SK-N-SH (cell line): ENCODE data around the gene PLIN1. TPM values are rescaled to one million over a fixed set of nuclear protein-coding genes. Genes with fewer than 3 reads are reported as not detected.

Experiments
- CTCF ChIA-PET: fragments of 300-600, 350-600 bp; formaldehyde crosslinking; extraction: SDS; loops from one replicate; lab custom pipeline; 2021; lab: Yijun Ruan, JAX
- POLR2A ChIA-PET: fragments of 350-600 bp; sonication (Branson Sonifier 250); formaldehyde crosslinking; extraction: SDS; loops from one replicate; lab custom pipeline; 2020; ENCODE audit warnings: antibody characterized with exemption, inconsistent platforms; lab: Yijun Ruan, JAX
- DNase-seq: peaks from one replicate; pipeline ENCODE4 v3.0.0; 2012
- H2AFZ ChIP-seq: fragments of 200-600 bp; sonication (generic); 2 replicates; pipeline ENCODE4 v1.8.1; 2016; ENCODE audit warnings: antibody characterized with exemption, mild to moderate bottlenecking, low read depth
- H3F3A ChIP-seq: fragments of 200-600 bp; sonication (generic); replicated peaks from 2 replicates; pipeline ENCODE3; 2016; ENCODE audit warnings: antibody characterized with exemption, mild to moderate bottlenecking; ENCODE audit not compliant: insufficient read depth
- H3K27ac ChIP-seq, 2 experiments: fragments of 200-500 bp in 1 of 2; fragments of 200-600 bp in 1 of 2; sonication (Bioruptor generic) in 1 of 2; sonication (generic), shearing (Covaris generic) in 1 of 2; 2 replicates each; pipeline versions ENCODE4 v1.5.1 to v1.6.1; 2014 to 2016; ENCODE audit warnings: low read depth in 2 of 2, inconsistent platforms in 1 of 2, low read length in 1 of 2, mild to moderate bottlenecking in 1 of 2, mixed read lengths in 1 of 2
- H3K27me3 ChIP-seq: fragments of 200-600 bp; sonication (generic), shearing (Covaris generic); 2 replicates; pipeline ENCODE4 v1.6.1; 2016; ENCODE audit warnings: mixed run types; ENCODE audit not compliant: insufficient read depth
- H3K36me3 ChIP-seq, 2 experiments: fragments of 200-500 bp in 1 of 2; fragments of 200-600 bp in 1 of 2; sonication (Bioruptor generic) in 1 of 2; sonication (generic) in 1 of 2; replicated peaks in 1 of 2; 2 replicates each; pipeline versions ENCODE3 to v1.5.1; 2014 to 2016; ENCODE audit warnings: low read length in 1 of 2, mild to moderate bottlenecking in 1 of 2; ENCODE audit not compliant: insufficient read depth in 2 of 2, control insufficient read depth in 1 of 2
- H3K4me1 ChIP-seq, 2 experiments: fragments of 200-500 bp in 1 of 2; fragments of 200-600 bp in 1 of 2; sonication (Bioruptor generic) in 1 of 2; sonication (generic), shearing (Covaris generic) in 1 of 2; 2 replicates each; pipeline versions ENCODE4 v1.5.1 to v1.6.1; 2014 to 2016; ENCODE audit warnings: low read depth in 1 of 2, low read length in 1 of 2, mixed run types in 1 of 2; ENCODE audit not compliant: insufficient read depth in 2 of 2, control insufficient read depth in 1 of 2
- H3K4me2 ChIP-seq: fragments of 200-600 bp; sonication (generic), shearing (Covaris generic); 2 replicates; pipeline ENCODE4 v1.6.1; 2017; ENCODE audit warnings: mixed run types
- H3K4me3 ChIP-seq, 2 experiments: fragments of 200-500 bp in 1 of 2; fragments of 200-600 bp in 1 of 2; sonication (Bioruptor generic) in 1 of 2; sonication (generic), shearing (Covaris generic) in 1 of 2; 2 replicates each; pipeline versions ENCODE4 v1.5.1 to v1.8.1; 2014 to 2016; ENCODE audit warnings: low read depth in 2 of 2, inconsistent platforms in 1 of 2, low read length in 1 of 2, mild to moderate bottlenecking in 1 of 2, mixed read lengths in 1 of 2, moderate library complexity in 1 of 2
- H3K79me2 ChIP-seq: fragments of 200-600 bp; sonication (generic); 2 replicates; pipeline ENCODE4 v1.8.1; 2017; ENCODE audit warnings: mild to moderate bottlenecking; ENCODE audit not compliant: insufficient read depth
- H3K9ac ChIP-seq: fragments of 200-600 bp; sonication (generic); 2 replicates; pipeline ENCODE4 v1.6.1; 2017; ENCODE audit warnings: mixed run types
- H3K9me2 ChIP-seq: fragments of 200-600 bp; sonication (generic); 2 replicates; pipeline ENCODE4 v1.6.1; 2017; ENCODE audit warnings: mixed run types
- H3K9me3 ChIP-seq: fragments of 200-600 bp; sonication (generic); 2 replicates; pipeline ENCODE4 v1.6.1; 2017; ENCODE audit warnings: mixed run types, mild to moderate bottlenecking, moderate library complexity
- H4K20me1 ChIP-seq: fragments of 200-600 bp; sonication (generic); 2 replicates; pipeline ENCODE4 v1.6.1; 2017; ENCODE audit warnings: mild to moderate bottlenecking, mixed run types; ENCODE audit not compliant: insufficient read depth
- CHD2 ChIP-seq: fragments of 150-350 bp; IDR thresholded peaks from 2 replicates; pipeline ENCODE4 v1.6.1; 2018; ENCODE audit warnings: low read length; ENCODE audit not compliant: partially characterized antibody
- CTCF ChIP-seq: fragments of 200-600 bp; sonication (generic); IDR thresholded peaks from 2 replicates; pipeline ENCODE4 v1.6.1; 2017; ENCODE audit warnings: antibody characterized with exemption, mild to moderate bottlenecking, moderate library complexity
- EP300 ChIP-seq, 2 experiments: IDR thresholded peaks; 2 replicates each; pipeline versions ENCODE4 v1.4.0 to v1.6.1; 2012; ENCODE audit warnings: borderline replicate concordance in 1 of 2, low read depth in 1 of 2, low read length in 1 of 2
- EZH2phosphoT487 ChIP-seq: fragments of 200-600 bp; sonication (generic); IDR thresholded peaks from 2 replicates; pipeline ENCODE4 v1.6.1; 2017; ENCODE audit warnings: low read depth, mixed run types, mild to moderate bottlenecking, antibody characterized with exemption, moderate library complexity, borderline replicate concordance
- FOSL2 ChIP-seq: IDR thresholded peaks from 2 replicates; pipeline ENCODE4 v1.4.0; 2012; ENCODE audit warnings: low read depth, mild to moderate bottlenecking, moderate library complexity, borderline replicate concordance
- FOXM1 ChIP-seq: IDR thresholded peaks from 2 replicates; pipeline ENCODE4 v1.4.0; 2012; ENCODE audit warnings: low read depth, mild to moderate bottlenecking
- GABPA ChIP-seq: IDR thresholded peaks from 2 replicates; pipeline ENCODE4 v1.4.0; 2012; ENCODE audit warnings: low read depth, mild to moderate bottlenecking
- GATA2 ChIP-seq: sonication (generic); formaldehyde crosslinking; IDR thresholded peaks from 2 replicates; pipeline ENCODE4 v1.5.0; 2020; ENCODE audit warnings: mild to moderate bottlenecking, missing genetic modification reagents
- IRF3 ChIP-seq: fragments of 150-350 bp; IDR thresholded peaks from 2 replicates; pipeline ENCODE4 v1.6.1; 2016; ENCODE audit warnings: mild to moderate bottlenecking, low read depth, low read length
- MAX ChIP-seq: IDR thresholded peaks from 2 replicates; pipeline ENCODE4 v1.4.0; 2012; ENCODE audit warnings: low read depth
- MXI1 ChIP-seq: IDR thresholded peaks from 2 replicates; pipeline ENCODE4 v1.6.1; 2012; ENCODE audit warnings: mild to moderate bottlenecking, low read depth, low read length, improper control_type of control experiment
- NFIC ChIP-seq: IDR thresholded peaks from 2 replicates; pipeline ENCODE4 v1.4.0; 2012; ENCODE audit warnings: borderline replicate concordance
- PBX3 ChIP-seq: IDR thresholded peaks from 2 replicates; pipeline ENCODE4; 2012
- POLR2AphosphoS5 ChIP-seq: IDR thresholded peaks from 2 replicates; pipeline ENCODE4 v1.6.1; 2012; ENCODE audit warnings: low read depth, low read length
- RCOR1 ChIP-seq: fragments of 150-350 bp; IDR thresholded peaks from 2 replicates; pipeline ENCODE4 v1.6.1; 2017; ENCODE audit warnings: antibody characterized with exemption, low read length
- SIN3A ChIP-seq: IDR thresholded peaks from 2 replicates; pipeline ENCODE4 v1.6.1; 2012; ENCODE audit warnings: low read depth, mild to moderate bottlenecking, low read length, moderate library complexity, borderline replicate concordance
- SMC3 ChIP-seq: IDR thresholded peaks from 2 replicates; pipeline ENCODE4 v1.6.1; 2012; ENCODE audit warnings: low read depth, low read length, improper control_type of control experiment
- TAF1 ChIP-seq: IDR thresholded peaks from 2 replicates; pipeline ENCODE4 v1.6.1; 2012; ENCODE audit warnings: low read depth, mild to moderate bottlenecking, low read length, moderate library complexity, borderline replicate concordance
- TCF12 ChIP-seq: IDR thresholded peaks from 2 replicates; pipeline ENCODE4 v1.4.0; 2012
- TEAD4 ChIP-seq: IDR thresholded peaks from 2 replicates; pipeline ENCODE4 v1.4.0; 2012; ENCODE audit warnings: mild to moderate bottlenecking, borderline replicate concordance; ENCODE audit not compliant: insufficient read depth
- YY1 ChIP-seq: IDR thresholded peaks from 2 replicates; pipeline ENCODE4 v1.4.0; 2012; ENCODE audit warnings: low read depth, mild to moderate bottlenecking
- WGBS: methylation state at CpG from one replicate; pipeline ENCODE4 v1.1.6; 2017; ENCODE audit warnings: low lambda C conversion rate; 5-methylcytosine and 5-hydroxymethylcytosine counted together
- polyA plus RNA-seq, 3 experiments: library from polyadenylated mRNA; depleted of rRNA; stranded (reverse); fragments of >200 nt; gene quantifications; 2 replicates each; pipeline ENCODE4 v1.2.3, GENCODE V29; 2012

PLIN1 gene
- polyA plus RNA-seq, 1 of the 3 experiments (the other 2 are of a cell fraction) = 0.08 TPM

- Histone ChIP-seq H3K4me3 (no peak overlapping the region), H3K9me2 (no peaks in the 10 kb centered on the region), H3K9me3 (peaks cover 10% of the 10 kb centered on the region; the same call in 1 of the 2 replicates), H3K9ac (no peak overlapping the region), H3K36me3 (no peaks in the 10 kb centered on the region), H3K4me2 (no peak overlapping the region), H3K27ac (no peak overlapping the region), H4K20me1 (no peaks in the 10 kb centered on the region), H2AFZ (no peak overlapping the region), H3K79me2 (no peaks in the 10 kb centered on the region), H3K27me3 (peaks cover 7% of the 10 kb centered on the region; the same call in 1 of the 2 replicates), H3F3A (no peaks in the 10 kb centered on the region), H3K4me1 (no peaks in the 10 kb centered on the region)
- 69% methylated on average over 1 of the region's 1 CpG for WGBS
- TF ChIP-seq NFIC (no peak), FOSL2 (no peak), POLR2AphosphoS5 (no peak), CHD2 (no peak), PBX3 (no peak), TCF12 (no peak), SMC3 (no peak), FOXM1 (no peak), EZH2phosphoT487 (no peak), MXI1 (no peak), IRF3 (no peak), RCOR1 (no peak), EP300 (IDR thresholded peaks at IDR 0.05; ENCODE audit: borderline replicate concordance in 1 of 2, low read depth in 1 of 2, low read length in 1 of 2) (no peak), TEAD4 (no peak)
- no peak for DNase-seq
- POLR2A ChIA-PET = no interaction called here
- CTCF ChIA-PET = interaction anchor here (0.6 kb wide), 1 partner anchor 26 kb away, joined by 3 read pairs; no protein-coding TSS in a partner anchor
Observed at GRCh38 chr15:89724621-89725020, 45.5 kb upstream of the PLIN1 start.

- no peak overlapping the region for H2AFZ ChIP-seq
- ChIA-PET POLR2A (no interaction called here), CTCF (interaction anchor here (1.1 kb wide), 1 partner anchor 50 kb away, joined by 3 read pairs; no protein-coding TSS in a partner anchor)
- peaks cover 10% of the 10 kb centered on the region; the same call in 1 of the 2 replicates for H3K9me3 ChIP-seq
- no peaks in the 10 kb centered on the region for H4K20me1 ChIP-seq
- peaks cover 7% of the 10 kb centered on the region; the same call in 1 of the 2 replicates for H3K27me3 ChIP-seq
- no peak overlapping the region for H3K4me2 ChIP-seq
- no peaks in the 10 kb centered on the region for H3K79me2 ChIP-seq
- H3K4me1 ChIP-seq = no peaks in the 10 kb centered on the region
- no peak for DNase-seq
- no peak overlapping the region for H3K27ac ChIP-seq
- 82% methylated on average over 3 of the region's 3 CpGs for WGBS
- no peak overlapping the region for H3K4me3 ChIP-seq
- H3K9ac ChIP-seq = no peak overlapping the region
- TF ChIP-seq CHD2 (no peak), FOXM1 (no peak), MAX (no peak), FOSL2 (no peak), GABPA (no peak), SIN3A (no peak), TAF1 (no peak), YY1 (no peak), CTCF (no peak), GATA2 (CRISPR knock-in tag) (no peak)
- no peaks in the 10 kb centered on the region for H3F3A ChIP-seq
- no peaks in the 10 kb centered on the region for H3K36me3 ChIP-seq
- H3K9me2 ChIP-seq = 0 out of 2 replicates have a peak, but pooled peaks cover 4% of the 10 kb centered on the region
Observed at GRCh38 chr15:89723031-89723430, 43.9 kb upstream of the PLIN1 start.
